ENCODE data around the gene PFKFB1. TPM values are rescaled to one million over a fixed set of nuclear protein-coding genes. Genes with fewer than 3 reads are reported as not detected.

Gene PFKFB1
- total RNA-seq (2022) (0.31 TPM in 1 of 2 replicates, not detected in the other), Bru-seq, nascent RNA (percentile 31 among the genes with signal in this experiment), BruChase-seq, experiment 1, labeled RNA remaining after a 6-hour chase (percentile 25 among the genes with signal in this experiment), BruChase-seq, experiment 2, labeled RNA remaining after a 2-hour chase (percentile 34 among the genes with signal in this experiment)
- long read RNA-seq, result 0 reads

- no peak for DNase-seq
- no peaks in the 10 kb centered on the region for H3K27me3 Mint-ChIP-seq (ENCODE audit: unreplicated experiment)
- intact Hi-C loops (cut with micrococcal nuclease; ENCODE audit: unreplicated experiment), result no loop called here
- no peaks in the 10 kb centered on the region for H3K36me3 Mint-ChIP-seq (ENCODE audit: insufficient read depth, unreplicated experiment)
- no peak for TF ChIP-seq CTCF (IDR thresholded peaks at IDR 0.05; ENCODE audit: unreplicated experiment)
- H3K9me3 Mint-ChIP-seq (ENCODE audit: low read depth, unreplicated experiment), result no peaks in the 10 kb centered on the region
- BruUV-seq (replicated peaks), result no TSS peak
- H3K4me3 Mint-ChIP-seq (ENCODE audit: low read depth, unreplicated experiment), result no peak within 1 kb of the TSS
- H3K27ac Mint-ChIP-seq (ENCODE audit: unreplicated experiment), result no peak within 1 kb of the TSS
- CTCF ChIA-PET, result no interaction called here
- no peaks in the 10 kb centered on the region for H3K4me1 Mint-ChIP-seq (ENCODE audit: low read depth, unreplicated experiment)
These were observed at the start of gene PFKFB1 for GRCh38 chrX:54994099-54994498. PFKFB1 (minus strand) TSS chrX:54994188; CDS start chrX:54994007, 181 bp downstream.

GRCh38 chrX:55041514-55041913 lies 47.5 kb upstream of the PFKFB1 start:
- no peaks in the 10 kb centered on the region for H3K4me1 Mint-ChIP-seq (ENCODE audit: low read depth, unreplicated experiment)
- H3K36me3 Mint-ChIP-seq (ENCODE audit: insufficient read depth, unreplicated experiment), result no peaks in the 10 kb centered on the region
- no TSS peak for BruUV-seq (replicated peaks)
- H3K4me3 Mint-ChIP-seq (ENCODE audit: low read depth, unreplicated experiment), result no peak overlapping the region
- no peaks in the 10 kb centered on the region for H3K9me3 Mint-ChIP-seq (ENCODE audit: low read depth, unreplicated experiment)
- DNase-seq, result no peak
- intact Hi-C loops (cut with micrococcal nuclease; ENCODE audit: unreplicated experiment), result no loop called here
- no peak for TF ChIP-seq CTCF (IDR thresholded peaks at IDR 0.05; ENCODE audit: unreplicated experiment)
- no peak overlapping the region for H3K27ac Mint-ChIP-seq (ENCODE audit: unreplicated experiment)
- H3K27me3 Mint-ChIP-seq (ENCODE audit: unreplicated experiment), result no peaks in the 10 kb centered on the region
- CTCF ChIA-PET, result no interaction called here

- no peak overlapping the region for H3K4me3 Mint-ChIP-seq (ENCODE audit: low read depth, unreplicated experiment)
- H3K4me1 Mint-ChIP-seq (ENCODE audit: low read depth, unreplicated experiment), result no peaks in the 10 kb centered on the region
- no peak overlapping the region for H3K27ac Mint-ChIP-seq (ENCODE audit: unreplicated experiment)
- CTCF ChIA-PET, result no interaction called here
- DNase-seq, result no peak
- no peak for TF ChIP-seq CTCF (IDR thresholded peaks at IDR 0.05; ENCODE audit: unreplicated experiment)
- intact Hi-C loops (cut with micrococcal nuclease; ENCODE audit: unreplicated experiment), result loop anchor here (10.0 kb wide), 1 partner anchor 55 kb away; no protein-coding TSS in a partner anchor
- H3K9me3 Mint-ChIP-seq (ENCODE audit: low read depth, unreplicated experiment), result no peaks in the 10 kb centered on the region
- H3K27me3 Mint-ChIP-seq (ENCODE audit: unreplicated experiment), result no peaks in the 10 kb centered on the region
- H3K36me3 Mint-ChIP-seq (ENCODE audit: insufficient read depth, unreplicated experiment), result no peaks in the 10 kb centered on the region
- BruUV-seq (replicated peaks), result no TSS peak
These were observed 45.5 kb upstream of the PFKFB1 start for GRCh38 chrX:55039471-55039870.

GRCh38 chrX:55033429-55033828 lies 39.4 kb upstream of the PFKFB1 start:
- DNase-seq, result peak; percentile 16
- intact Hi-C loops (cut with micrococcal nuclease; ENCODE audit: unreplicated experiment), result loop anchor here (10.0 kb wide), 1 partner anchor 49 kb away; no protein-coding TSS in a partner anchor
- Mint-ChIP-seq H3K27ac (ENCODE audit: unreplicated experiment) (peak overlapping the region; percentile 63), H3K9me3 (ENCODE audit: low read depth, unreplicated experiment) (no peaks in the 10 kb centered on the region), H3K4me1 (ENCODE audit: low read depth, unreplicated experiment) (peaks cover 21% of the 10 kb centered on the region), H3K36me3 (ENCODE audit: insufficient read depth, unreplicated experiment) (peaks cover 9% of the 10 kb centered on the region), H3K27me3 (ENCODE audit: unreplicated experiment) (no peaks in the 10 kb centered on the region), H3K4me3 (ENCODE audit: low read depth, unreplicated experiment) (peak overlapping the region; percentile 57)
- TF ChIP-seq CTCF (IDR thresholded peaks at IDR 0.05; ENCODE audit: unreplicated experiment), result no peak
- no TSS peak for BruUV-seq (replicated peaks)
- CTCF ChIA-PET, result no interaction called here

Data from Calu3 (cell line).